Sigmoid colon (tissue), 7 donors: ENCODE results near the gene ENAM. TPM values are rescaled to one million over a fixed set of nuclear protein-coding genes. Genes with fewer than 3 reads are reported as not detected.

Experiments
- DNase-seq: peaks from one replicate; pipeline ENCODE4 v3.0.0-alpha.2; 2019
- H3K27ac ChIP-seq, 4 donors: fragments of 200-600 bp; sonication (generic); one replicate each; pipeline ENCODE4 v1.5.1; 2016 to 2019; ENCODE audit warnings: mild to moderate bottlenecking in 1 of 4
- H3K27me3 ChIP-seq, 3 donors: fragments of 200-600 bp; sonication (generic); one replicate each; pipeline ENCODE4 v1.5.1; 2019; ENCODE audit warnings: mild to moderate bottlenecking in 1 of 3
- H3K36me3 ChIP-seq, 4 donors: fragments of 200-600 bp; sonication (generic); one replicate each; pipeline ENCODE4 v1.5.1; 2016 to 2019
- H3K4me1 ChIP-seq, 4 donors: fragments of 200-600 bp; sonication (generic); one replicate each; pipeline ENCODE4 v1.5.1; 2017 to 2019
- H3K4me3 ChIP-seq, 4 donors: fragments of 200-600 bp; sonication (generic); one replicate each; pipeline ENCODE4 v1.5.1; 2017 to 2019; ENCODE audit warnings: mild to moderate bottlenecking in 2 of 4, moderate library complexity in 1 of 4
- H3K9me3 ChIP-seq, 4 donors: fragments of 200-600 bp in 3 of 4; sonication (generic) in 3 of 4; one replicate each; pipeline versions ENCODE4 v1.5.1 to v1.6.1; 2013 to 2019
- EP300 ChIP-seq, 4 donors: sonication (generic); formaldehyde crosslinking; IDR thresholded peaks; one replicate each; pipeline ENCODE4 v1.6.1; 2017; ENCODE audit warnings: antibody characterized with exemption in 4 of 4
- POLR2A ChIP-seq, 2 donors: fragments of 450-650 bp; IDR thresholded peaks; one replicate each; pipeline ENCODE4 v1.6.1; 2016; ENCODE audit warnings: antibody characterized with exemption in 2 of 2, mild to moderate bottlenecking in 2 of 2, moderate library complexity in 2 of 2
- POLR2AphosphoS5 ChIP-seq, 4 donors: sonication (generic); formaldehyde crosslinking; IDR thresholded peaks; one replicate each; pipeline ENCODE4 v1.6.1; 2017; ENCODE audit warnings: antibody characterized with exemption in 4 of 4
- WGBS, 2 donors: extraction: QIAGEN DNeasy Blood & Tissue Kit; methylation state at CpG; one replicate each; pipeline ENCODE4 v1.1.7; 2013; 5-methylcytosine and 5-hydroxymethylcytosine counted together
- intact Hi-C: fragments of 100-400 bp; cut with DNase I; formaldehyde crosslinking; loops from one replicate; pipeline ENCODE4 v1.15.1; 2023
- polyA plus RNA-seq, 3 donors: library from polyadenylated mRNA; stranded (reverse); fragments of 200-250 nt; gene quantifications; one replicate each; pipeline ENCODE4 v1.2.3, GENCODE V29; 2013
- total RNA-seq, 4 donors: library from RNA; depleted of rRNA; stranded (reverse); fragments of >200 nt; gene quantifications; one replicate each; pipeline ENCODE4 v1.1.0, GENCODE V29; 2016
- TF ChIP-seq, protein P1 (sequence below), 4 experiments: fragments of 450-650 bp in 3 of 4; fragments of 200-600 bp in 1 of 4; IDR thresholded peaks; one replicate each; pipeline ENCODE4 v1.5.1; 2016 to 2019; ENCODE audit warnings: antibody characterized with exemption in 4 of 4, mild to moderate bottlenecking in 3 of 4, moderate library complexity in 2 of 4
- donor health status: healthy with polysubstance abuse.
- donor health status: Bipolar disorder and iron deficiency.
- donor health status: healthy.

The ENAM gene, protein sequence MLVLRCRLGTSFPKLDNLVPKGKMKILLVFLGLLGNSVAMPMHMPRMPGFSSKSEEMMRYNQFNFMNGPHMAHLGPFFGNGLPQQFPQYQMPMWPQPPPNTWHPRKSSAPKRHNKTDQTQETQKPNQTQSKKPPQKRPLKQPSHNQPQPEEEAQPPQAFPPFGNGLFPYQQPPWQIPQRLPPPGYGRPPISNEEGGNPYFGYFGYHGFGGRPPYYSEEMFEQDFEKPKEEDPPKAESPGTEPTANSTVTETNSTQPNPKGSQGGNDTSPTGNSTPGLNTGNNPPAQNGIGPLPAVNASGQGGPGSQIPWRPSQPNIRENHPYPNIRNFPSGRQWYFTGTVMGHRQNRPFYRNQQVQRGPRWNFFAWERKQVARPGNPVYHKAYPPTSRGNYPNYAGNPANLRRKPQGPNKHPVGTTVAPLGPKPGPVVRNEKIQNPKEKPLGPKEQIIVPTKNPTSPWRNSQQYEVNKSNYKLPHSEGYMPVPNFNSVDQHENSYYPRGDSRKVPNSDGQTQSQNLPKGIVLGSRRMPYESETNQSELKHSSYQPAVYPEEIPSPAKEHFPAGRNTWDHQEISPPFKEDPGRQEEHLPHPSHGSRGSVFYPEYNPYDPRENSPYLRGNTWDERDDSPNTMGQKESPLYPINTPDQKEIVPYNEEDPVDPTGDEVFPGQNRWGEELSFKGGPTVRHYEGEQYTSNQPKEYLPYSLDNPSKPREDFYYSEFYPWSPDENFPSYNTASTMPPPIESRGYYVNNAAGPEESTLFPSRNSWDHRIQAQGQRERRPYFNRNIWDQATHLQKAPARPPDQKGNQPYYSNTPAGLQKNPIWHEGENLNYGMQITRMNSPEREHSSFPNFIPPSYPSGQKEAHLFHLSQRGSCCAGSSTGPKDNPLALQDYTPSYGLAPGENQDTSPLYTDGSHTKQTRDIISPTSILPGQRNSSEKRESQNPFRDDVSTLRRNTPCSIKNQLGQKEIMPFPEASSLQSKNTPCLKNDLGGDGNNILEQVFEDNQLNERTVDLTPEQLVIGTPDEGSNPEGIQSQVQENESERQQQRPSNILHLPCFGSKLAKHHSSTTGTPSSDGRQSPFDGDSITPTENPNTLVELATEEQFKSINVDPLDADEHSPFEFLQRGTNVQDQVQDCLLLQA
- total RNA-seq: under 1 TPM in 2 of 4 donors, not detected in 2; under 0.01 to 0.28 TPM
- not detected for polyA plus RNA-seq

DNA sequence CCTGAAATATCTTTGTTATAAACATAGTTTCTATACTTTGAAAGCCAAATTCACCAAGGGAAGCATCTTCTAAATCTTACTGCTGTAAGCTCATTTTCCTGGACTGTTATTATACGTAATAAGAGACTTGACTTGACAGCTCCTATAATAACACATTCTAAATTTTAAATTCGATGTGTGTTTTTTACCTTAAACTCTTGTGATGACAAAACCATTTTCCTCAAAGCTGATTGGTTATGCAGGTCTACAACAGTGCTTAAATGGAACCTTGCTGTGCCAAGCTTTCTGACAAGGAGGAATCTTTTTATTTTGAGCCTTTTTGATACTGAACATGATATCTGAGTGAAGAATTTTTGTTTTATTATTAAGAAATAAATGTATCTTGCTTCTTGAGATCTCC is at the start of gene ENAM:
Gene ENAM (plus strand): TSS at position 301 of the 400 bp plus-strand sequence. CDS start 757 bp downstream, outside the sequence.
- Histone ChIP-seq H3K27me3 (no peaks in the 10 kb centered on the region), H3K4me3 (no peak within 1 kb of the TSS), H3K9me3 (no peaks in the 10 kb centered on the region), H3K36me3 (no peaks in the 10 kb centered on the region), H3K27ac (no peak within 1 kb of the TSS), H3K4me1 (no peaks in the 10 kb centered on the region)
- no peak for DNase-seq
- intact Hi-C loops: no loop called here
- TF ChIP-seq, protein P1, sequence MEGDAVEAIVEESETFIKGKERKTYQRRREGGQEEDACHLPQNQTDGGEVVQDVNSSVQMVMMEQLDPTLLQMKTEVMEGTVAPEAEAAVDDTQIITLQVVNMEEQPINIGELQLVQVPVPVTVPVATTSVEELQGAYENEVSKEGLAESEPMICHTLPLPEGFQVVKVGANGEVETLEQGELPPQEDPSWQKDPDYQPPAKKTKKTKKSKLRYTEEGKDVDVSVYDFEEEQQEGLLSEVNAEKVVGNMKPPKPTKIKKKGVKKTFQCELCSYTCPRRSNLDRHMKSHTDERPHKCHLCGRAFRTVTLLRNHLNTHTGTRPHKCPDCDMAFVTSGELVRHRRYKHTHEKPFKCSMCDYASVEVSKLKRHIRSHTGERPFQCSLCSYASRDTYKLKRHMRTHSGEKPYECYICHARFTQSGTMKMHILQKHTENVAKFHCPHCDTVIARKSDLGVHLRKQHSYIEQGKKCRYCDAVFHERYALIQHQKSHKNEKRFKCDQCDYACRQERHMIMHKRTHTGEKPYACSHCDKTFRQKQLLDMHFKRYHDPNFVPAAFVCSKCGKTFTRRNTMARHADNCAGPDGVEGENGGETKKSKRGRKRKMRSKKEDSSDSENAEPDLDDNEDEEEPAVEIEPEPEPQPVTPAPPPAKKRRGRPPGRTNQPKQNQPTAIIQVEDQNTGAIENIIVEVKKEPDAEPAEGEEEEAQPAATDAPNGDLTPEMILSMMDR (IDR thresholded peaks at IDR 0.05): no peak
- no peak for TF ChIP-seq POLR2AphosphoS5 (IDR thresholded peaks at IDR 0.05)
- 89 to 94% methylated on average over 2 of the region's 2 CpGs for WGBS, 2 donors

DNA sequence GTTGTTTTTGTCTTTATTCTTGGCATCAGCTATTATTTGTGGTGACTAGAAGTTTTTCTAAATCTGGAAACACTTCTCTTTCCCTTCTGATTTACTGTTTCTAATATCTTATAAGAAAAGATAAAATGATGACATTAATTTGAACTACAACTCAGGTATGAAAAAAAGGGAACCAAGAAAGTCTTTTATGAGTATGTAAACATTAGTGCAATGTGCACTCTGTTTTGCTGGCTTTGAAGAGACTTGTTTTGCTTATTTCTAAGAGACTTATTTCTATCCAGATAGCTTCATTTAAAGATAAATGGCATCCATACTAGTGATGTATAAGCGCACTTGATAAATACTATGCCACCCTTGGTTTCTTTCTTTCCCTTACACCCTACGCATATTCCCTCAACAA is 46.6 kb upstream of the ENAM start:
- no peak for DNase-seq
- Histone ChIP-seq H3K27ac (no peak overlapping the region), H3K36me3 (no peaks in the 10 kb centered on the region), H3K9me3 (no peaks in the 10 kb centered on the region), H3K4me1 (no peaks in the 10 kb centered on the region), H3K4me3 (no peak overlapping the region), H3K27me3 (no peaks in the 10 kb centered on the region)
- TF ChIP-seq POLR2AphosphoS5 (IDR thresholded peaks at IDR 0.05) (no peak), EP300 (IDR thresholded peaks at IDR 0.05) (no peak), POLR2A (IDR thresholded peaks at IDR 0.05) (no peak)
- TF ChIP-seq, protein P1 (IDR thresholded peaks at IDR 0.05): no peak
- WGBS, 2 donors: 66 to 97% methylated on average over 2 of the region's 2 CpGs
- intact Hi-C loops: no loop called here

DNA sequence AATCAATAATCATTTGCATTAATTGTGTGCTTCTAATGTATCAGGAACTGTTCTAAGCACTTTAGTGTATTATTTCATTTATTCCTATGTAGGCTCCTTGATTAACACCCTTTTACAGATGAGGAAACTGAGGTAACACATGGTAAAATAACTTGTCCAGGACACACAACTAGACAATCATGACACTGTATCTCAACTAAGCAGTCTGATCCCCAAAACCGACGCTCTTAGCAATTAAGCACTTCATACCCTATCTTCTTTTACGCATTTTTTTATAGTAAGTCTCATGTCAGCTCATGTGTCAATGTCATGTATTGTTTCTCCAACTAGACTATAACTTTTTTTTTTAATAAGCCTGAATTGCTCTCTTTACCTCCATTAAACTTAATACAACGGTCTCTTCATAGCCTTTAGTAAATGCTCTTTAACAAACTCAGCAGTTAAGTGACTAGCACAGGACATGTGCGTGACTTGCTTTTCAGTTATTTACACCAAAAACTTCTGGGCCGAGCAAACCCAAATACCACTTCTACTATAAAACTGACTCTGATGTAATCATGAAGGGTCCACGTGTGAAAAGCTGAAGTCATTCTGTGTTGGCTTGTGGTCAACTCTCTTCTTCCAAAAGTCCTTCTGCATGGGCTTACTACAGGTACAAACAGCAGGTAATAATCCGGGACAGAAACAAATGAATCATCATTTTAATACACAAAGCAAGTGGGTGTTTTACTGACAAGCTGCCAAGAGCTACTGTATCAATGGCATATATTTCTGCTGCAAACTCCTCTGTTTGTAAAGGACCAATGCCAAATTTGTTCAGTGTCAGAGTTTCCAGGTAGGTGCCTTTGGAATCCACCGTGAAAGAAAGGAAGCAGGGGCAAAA is 44.4 kb upstream of the ENAM start:
- H3K9me3 ChIP-seq: no peaks in the 10 kb centered on the region
- intact Hi-C loops: no loop called here
- TF ChIP-seq POLR2A (IDR thresholded peaks at IDR 0.05) (no peak), EP300 (IDR thresholded peaks at IDR 0.05) (no peak), POLR2AphosphoS5 (IDR thresholded peaks at IDR 0.05) (no peak)
- TF ChIP-seq, protein P1 (IDR thresholded peaks at IDR 0.05): no peak
- 13 to 57% methylated on average over 9 of the region's 9 CpGs for WGBS, 2 donors
- no peaks in the 10 kb centered on the region for H3K27me3 ChIP-seq
- H3K4me3 ChIP-seq: no peak overlapping the region
- H3K27ac ChIP-seq: no peak overlapping the region
- H3K4me1 ChIP-seq: no peaks in the 10 kb centered on the region
- DNase-seq: no peak
- no peaks in the 10 kb centered on the region for H3K36me3 ChIP-seq

DNA sequence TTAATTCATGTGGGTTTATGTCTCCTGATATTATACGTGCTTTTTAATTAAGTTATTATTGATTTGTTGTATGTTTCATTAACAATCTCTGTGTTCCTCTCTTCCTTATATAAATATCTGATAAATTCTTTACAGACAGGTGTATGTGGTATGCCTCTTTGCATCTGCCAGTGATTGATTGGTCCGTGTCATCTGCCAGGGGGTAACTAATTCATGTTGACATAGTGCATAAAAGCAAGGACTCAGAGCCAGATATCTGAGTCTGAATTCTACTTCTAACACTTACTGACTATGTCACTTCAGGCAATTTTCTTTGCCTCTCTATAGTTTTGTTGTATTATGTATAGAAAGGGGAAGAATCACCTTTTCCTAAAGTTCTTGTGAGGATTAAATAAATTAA is 41.7 kb upstream of the ENAM start:
- H3K9me3 ChIP-seq: no peaks in the 10 kb centered on the region
- intact Hi-C loops: no loop called here
- H3K36me3 ChIP-seq: no peaks in the 10 kb centered on the region
- no peaks in the 10 kb centered on the region for H3K4me1 ChIP-seq
- WGBS, 2 donors: 76 to 84% methylated on average over 2 of the region's 2 CpGs
- H3K4me3 ChIP-seq: no peak overlapping the region
- no peak overlapping the region for H3K27ac ChIP-seq
- no peak for DNase-seq
- no peaks in the 10 kb centered on the region for H3K27me3 ChIP-seq
- TF ChIP-seq POLR2AphosphoS5 (IDR thresholded peaks at IDR 0.05) (no peak), POLR2A (IDR thresholded peaks at IDR 0.05) (no peak), EP300 (IDR thresholded peaks at IDR 0.05) (no peak)
